Amygdala (tissue), 56 donors: ENCODE results near the gene ACRBP.
"Not testable (repeated sequence)": the region's sequence is repeated elsewhere in the genome, so short reads cannot be mapped to it uniquely, and the experiment has no call there.

ENCODE experiments used
- DNase-seq, 56 donors: peaks; one replicate each; lab custom pipeline; 2025; lab: John Stamatoyannopoulos, UW

Gene ACRBP

DNA sequence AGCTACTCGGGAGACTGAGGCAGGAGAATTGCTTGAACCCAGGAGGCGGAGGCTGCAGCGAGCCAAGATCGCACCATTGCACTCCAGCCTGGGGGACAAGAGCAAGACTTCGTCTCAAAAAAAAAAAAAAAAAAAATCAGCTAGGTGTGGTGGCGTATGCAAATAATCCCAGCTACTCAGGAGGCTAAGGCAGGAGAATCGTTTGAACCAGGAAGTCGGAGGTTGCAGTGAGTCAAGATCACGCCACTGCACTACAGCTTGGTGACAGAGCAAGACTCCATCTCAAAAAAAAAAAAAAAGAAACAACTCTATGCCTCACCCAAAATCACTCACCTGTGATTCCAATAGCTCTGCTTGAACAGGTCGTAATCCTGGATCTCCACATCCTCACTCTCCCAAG lies 51.6 kb downstream of the ACRBP start:
- DNase-seq, result not testable (repeated sequence)

DNA sequence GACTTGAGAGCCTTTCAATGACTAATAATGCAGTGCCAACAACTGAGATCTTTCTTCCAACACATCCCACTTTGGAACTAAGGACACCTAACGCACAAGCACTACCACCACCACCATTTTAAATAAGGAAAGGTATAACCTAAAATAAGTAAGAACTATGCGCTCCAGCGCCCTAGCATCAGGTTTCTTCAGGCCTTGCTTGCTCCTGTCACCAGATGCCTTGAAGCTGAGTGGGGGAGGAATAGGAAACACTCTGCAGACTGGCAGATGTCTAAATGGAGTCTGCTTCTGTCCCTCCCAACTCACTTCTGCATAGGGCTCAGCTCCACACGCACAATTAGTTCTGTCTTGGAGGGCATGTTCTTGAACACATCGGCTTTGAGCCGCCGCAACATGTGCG lies 55.1 kb downstream of the ACRBP start:
- no peak for DNase-seq
